CD4-positive, alpha-beta T cell (primary cell): ENCODE results near the gene CELSR2. TPM values are rescaled to one million over a fixed set of nuclear protein-coding genes. Genes with fewer than 3 reads are reported as not detected.

Source experiments
- ATAC-seq: fragments of 200-7000 bp; cut with Tn5 transposase; one replicate; pipeline ENCODE4 v1.10.0; 2022; ENCODE audit warnings: mild to moderate bottlenecking; ENCODE audit not compliant: poor library complexity
- CTCF ChIA-PET: fragments of 350-600 bp; sonication (Branson Sonifier 250); formaldehyde crosslinking; loops from one replicate; lab custom pipeline; 2021; ENCODE audit warnings: antibody characterized with exemption, inconsistent platforms; lab: Charles Lee
- POLR2A ChIA-PET: fragments of 350-600 bp; sonication (Branson Sonifier 250); formaldehyde crosslinking; loops from one replicate; lab custom pipeline; 2021; ENCODE audit warnings: antibody characterized with exemption, inconsistent platforms; lab: Charles Lee
- DNase-seq, 14 experiments: peaks; one replicate each; pipeline ENCODE4 v3.0.0-alpha.2; 2013 to 2020; ENCODE audit warnings: mixed read lengths in 2 of 14
- H3K27ac ChIP-seq, 2 donors: one replicate each; pipeline versions ENCODE4 v1.5.1 to v1.7.0; 2013; ENCODE audit warnings: low read length in 2 of 2, low read depth in 1 of 2, mild to moderate bottlenecking in 1 of 2
- H3K27me3 ChIP-seq, 2 experiments: 1 replicate in 1 of 2; 2 replicates in 1 of 2; pipeline versions ENCODE4 v1.6.1 to v1.7.0; 2013; ENCODE audit warnings: low read length in 2 of 2, control low read depth in 1 of 2, mild to moderate bottlenecking in 1 of 2, moderate library complexity in 1 of 2; ENCODE audit not compliant: insufficient read depth in 2 of 2, control insufficient read depth in 1 of 2
- H3K36me3 ChIP-seq: one replicate; pipeline ENCODE4 v1.6.1; 2013; ENCODE audit warnings: low read length, control low read depth; ENCODE audit not compliant: insufficient read depth
- H3K4me1 ChIP-seq: one replicate; pipeline ENCODE4 v1.6.1; 2013; ENCODE audit warnings: low read length, control low read depth; ENCODE audit not compliant: insufficient read depth
- H3K4me3 ChIP-seq: one replicate; pipeline ENCODE4 v1.5.1; 2013; ENCODE audit warnings: mild to moderate bottlenecking, low read length, moderate library complexity
- H3K9me3 ChIP-seq, 2 experiments: 1 replicate in 1 of 2; 2 replicates in 1 of 2; pipeline versions ENCODE4 v1.6.1 to v1.7.0; 2013; ENCODE audit warnings: low read length in 2 of 2, mild to moderate bottlenecking in 2 of 2, control low read depth in 1 of 2, moderate library complexity in 1 of 2; ENCODE audit not compliant: control insufficient read depth in 1 of 2, insufficient read depth in 1 of 2
- H3K27ac Mint-ChIP-seq: one replicate; pipeline ENCODE4 v1.8.0; 2020; ENCODE audit warnings: mixed read lengths
- H3K27me3 Mint-ChIP-seq: one replicate; pipeline ENCODE4 v1.8.0; 2021; ENCODE audit warnings: mixed read lengths
- H3K36me3 Mint-ChIP-seq: one replicate; pipeline ENCODE4 v1.8.0; 2021; ENCODE audit warnings: low read depth, mixed read lengths
- H3K4me1 Mint-ChIP-seq: one replicate; pipeline ENCODE4 v1.8.0; 2021; ENCODE audit warnings: low read depth, mixed read lengths
- H3K4me3 Mint-ChIP-seq: one replicate; pipeline ENCODE4 v1.8.0; 2020; ENCODE audit warnings: mild to moderate bottlenecking, mixed read lengths
- H3K9me3 Mint-ChIP-seq: one replicate; pipeline ENCODE4 v1.8.0; 2020; ENCODE audit warnings: mixed read lengths
- CTCF ChIP-seq: fragments of 200-600 bp; IDR thresholded peaks from one replicate; pipeline ENCODE4 v1.8.0; 2022; ENCODE audit warnings: antibody characterized with exemption, mild to moderate bottlenecking
- intact Hi-C, 2 experiments: fragments of 100-400 bp; cut with DNase I in 1 of 2; cut with micrococcal nuclease in 1 of 2; formaldehyde crosslinking; loops; one replicate each; pipeline versions ENCODE4 v1.15.1 to v1.9.0; 2023 to 2025; cut with DNase I, micrococcal nuclease
- total RNA-seq, 174 experiments: library from RNA in 2 of 174; stranded (reverse) in 2 of 174; gene quantifications; one replicate each; pipeline ENCODE4 v1.2.3 and lab custom pipeline; 2021 to 2026

CELSR2 gene
- total RNA-seq, 2 experiments from 2014 or later = 3.6 TPM

- CTCF ChIA-PET = no interaction called here
- Histone ChIP-seq H3K4me1 (peaks cover 23% of the 10 kb centered on the region), H3K4me3 (no peak overlapping the region), H3K27me3 (peaks cover 7 to 13% of the 10 kb centered on the region in 2 experiments), H3K36me3 (no peaks in the 10 kb centered on the region), H3K27ac (no peak overlapping the region), H3K9me3 (no peaks in the 10 kb centered on the region)
- DNase-seq = no peak
- intact Hi-C loops = no loop called here
- Mint-ChIP-seq H3K4me3 (peak overlapping the region; percentile 62), H3K9me3 (no peaks in the 10 kb centered on the region), H3K36me3 (no peaks in the 10 kb centered on the region), H3K4me1 (peaks cover 23% of the 10 kb centered on the region), H3K27me3 (peaks cover 4% of the 10 kb centered on the region), H3K27ac (no peak overlapping the region)
- TF ChIP-seq CTCF = no peak
- POLR2A ChIA-PET = interaction anchor here (1.0 kb wide), 1 partner anchor 232 kb away, joined by 3 read pairs; the partner anchor contains the start of gene ATXN7L2
- no peak for ATAC-seq
These were observed 2.2 kb downstream of the CELSR2 start for GRCh38 chr1:109251277-109252166.

DNA sequence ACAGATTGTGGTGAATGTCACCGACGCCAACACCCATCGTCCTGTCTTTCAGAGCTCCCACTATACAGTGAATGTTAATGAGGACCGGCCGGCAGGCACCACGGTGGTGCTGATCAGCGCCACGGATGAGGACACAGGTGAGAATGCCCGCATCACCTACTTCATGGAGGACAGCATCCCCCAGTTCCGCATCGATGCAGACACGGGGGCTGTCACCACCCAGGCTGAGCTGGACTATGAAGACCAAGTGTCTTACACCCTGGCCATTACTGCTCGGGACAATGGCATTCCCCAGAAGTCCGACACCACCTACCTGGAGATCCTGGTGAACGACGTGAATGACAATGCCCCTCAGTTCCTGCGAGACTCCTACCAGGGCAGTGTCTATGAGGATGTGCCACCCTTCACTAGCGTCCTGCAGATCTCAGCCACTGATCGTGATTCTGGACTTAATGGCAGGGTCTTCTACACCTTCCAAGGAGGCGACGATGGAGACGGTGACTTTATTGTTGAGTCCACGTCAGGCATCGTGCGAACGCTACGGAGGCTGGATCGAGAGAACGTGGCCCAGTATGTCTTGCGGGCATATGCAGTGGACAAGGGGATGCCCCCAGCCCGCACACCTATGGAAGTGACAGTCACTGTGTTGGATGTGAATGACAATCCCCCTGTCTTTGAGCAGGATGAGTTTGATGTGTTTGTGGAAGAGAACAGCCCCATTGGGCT is 3.0 kb downstream of the CELSR2 start:
- H3K4me1 ChIP-seq = peaks cover 23% of the 10 kb centered on the region
- no peak for ATAC-seq
- no peak overlapping the region for H3K4me3 Mint-ChIP-seq
- H3K27me3 ChIP-seq = peaks cover 0 to 13% of the 10 kb centered on the region in 2 experiments
- no peaks in the 10 kb centered on the region for H3K9me3 Mint-ChIP-seq
- peaks cover 4% of the 10 kb centered on the region for H3K27me3 Mint-ChIP-seq
- no peak for DNase-seq
- no peak overlapping the region for H3K4me3 ChIP-seq
- H3K36me3 Mint-ChIP-seq = no peaks in the 10 kb centered on the region
- intact Hi-C loops = no loop called here
- ChIA-PET POLR2A (no interaction called here), CTCF (no interaction called here)
- TF ChIP-seq CTCF = no peak
- H3K4me1 Mint-ChIP-seq = peaks cover 23% of the 10 kb centered on the region
- no peaks in the 10 kb centered on the region for H3K36me3 ChIP-seq
- no peaks in the 10 kb centered on the region for H3K9me3 ChIP-seq
- no peak overlapping the region for H3K27ac ChIP-seq
- H3K27ac Mint-ChIP-seq = no peak overlapping the region

GRCh38 chr1:109252893-109253802 is 3.8 kb downstream of the CELSR2 start:
- H3K36me3 Mint-ChIP-seq = no peaks in the 10 kb centered on the region
- no peaks in the 10 kb centered on the region for H3K9me3 ChIP-seq
- no peak overlapping the region for H3K4me3 ChIP-seq
- H3K4me3 Mint-ChIP-seq = no peak overlapping the region
- no peak overlapping the region for H3K27ac Mint-ChIP-seq
- no peak overlapping the region for H3K27ac ChIP-seq
- peaks cover 4% of the 10 kb centered on the region for H3K27me3 Mint-ChIP-seq
- CTCF ChIA-PET = no interaction called here
- DNase-seq (peak in 1 of 14 experiments; percentile 16), ATAC-seq (no peak)
- peaks cover 23% of the 10 kb centered on the region for H3K4me1 Mint-ChIP-seq
- H3K4me1 ChIP-seq = peaks cover 23% of the 10 kb centered on the region
- no peaks in the 10 kb centered on the region for H3K9me3 Mint-ChIP-seq
- H3K36me3 ChIP-seq = no peaks in the 10 kb centered on the region
- intact Hi-C loops = no loop called here
- POLR2A ChIA-PET = no interaction called here
- TF ChIP-seq CTCF = no peak
- peaks cover 0 to 13% of the 10 kb centered on the region in 2 experiments for H3K27me3 ChIP-seq
